Parathyroid adenoma (tissue), 2 donors: ENCODE data around the gene ASTN2.

Experiments
- H2AFZ ChIP-seq: fragments of 300-600 bp; sonication (generic); one replicate; pipeline ENCODE4 v1.7.0; 2017; ENCODE audit warnings: antibody characterized with exemption, mild to moderate bottlenecking
- H3K27ac ChIP-seq: fragments of 300-600 bp; sonication (generic); one replicate; pipeline ENCODE4 v1.7.0; 2017
- H3K27me3 ChIP-seq: fragments of 300-600 bp; sonication (generic); one replicate; pipeline ENCODE4 v1.7.0; 2017; ENCODE audit warnings: low read length; ENCODE audit not compliant: control insufficient read depth, insufficient read depth
- H3K36me3 ChIP-seq: fragments of 300-600 bp; sonication (generic); one replicate; pipeline ENCODE4 v1.7.0; 2017; ENCODE audit warnings: low read length; ENCODE audit not compliant: control insufficient read depth, insufficient read depth
- H3K4me1 ChIP-seq: fragments of 300-600 bp; sonication (generic); one replicate; pipeline ENCODE4 v1.7.0; 2017; ENCODE audit warnings: control low read depth
- H3K4me2 ChIP-seq: fragments of 300-600 bp; sonication (generic); one replicate; pipeline ENCODE4 v1.7.0; 2017; ENCODE audit warnings: low read length
- H3K4me3 ChIP-seq: fragments of 300-600 bp; sonication (generic); one replicate; pipeline ENCODE4 v1.7.0; 2017; ENCODE audit warnings: low read depth, low read length
- H3K79me2 ChIP-seq: fragments of 300-600 bp; sonication (generic); one replicate; pipeline ENCODE4 v1.7.0; 2017; ENCODE audit warnings: control low read depth
- H3K9ac ChIP-seq: fragments of 300-600 bp; sonication (generic); one replicate; pipeline ENCODE4 v1.7.0; 2017; ENCODE audit warnings: mild to moderate bottlenecking
- H3K9me3 ChIP-seq: fragments of 300-600 bp; sonication (generic); one replicate; pipeline ENCODE4 v1.7.0; 2017; ENCODE audit warnings: low read length; ENCODE audit not compliant: control insufficient read depth
- TF ChIP-seq, protein P1 (sequence below): fragments of 300-600 bp; sonication (generic); IDR thresholded peaks from one replicate; pipeline ENCODE4 v1.7.0; 2017; ENCODE audit warnings: antibody characterized with exemption, mild to moderate bottlenecking
- donor health status: primary hyperparathyroidism.

The ASTN2 gene

DNA sequence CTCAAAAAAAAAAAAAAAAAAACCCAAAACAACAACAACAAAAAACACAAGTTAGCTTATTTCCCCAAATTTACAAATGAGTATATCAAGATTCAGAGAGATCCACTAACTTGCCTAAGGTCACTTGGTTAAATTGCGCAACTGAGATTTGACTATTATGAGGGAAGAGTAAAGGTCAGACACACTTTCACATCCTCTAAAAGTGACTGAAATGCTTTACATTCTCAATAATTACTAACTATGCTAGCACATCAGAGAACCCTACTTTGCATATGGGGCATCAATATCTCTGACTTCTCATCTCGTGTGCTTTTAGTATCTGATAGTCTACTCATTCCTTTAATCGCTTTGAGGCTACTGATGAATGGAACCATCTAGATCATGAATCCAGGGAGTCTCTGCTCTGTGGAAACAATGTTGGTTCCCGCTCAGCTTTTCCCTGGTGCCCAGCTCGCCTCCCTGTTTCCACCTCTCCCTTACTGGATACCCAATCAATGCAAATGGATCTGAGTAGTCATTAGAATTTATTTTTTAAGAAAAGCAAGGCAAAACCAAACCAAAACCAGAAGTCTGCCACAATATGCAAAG lies 909.9 kb downstream of the ASTN2 start:
- no peaks in the 10 kb centered on the region for H3K36me3 ChIP-seq

DNA sequence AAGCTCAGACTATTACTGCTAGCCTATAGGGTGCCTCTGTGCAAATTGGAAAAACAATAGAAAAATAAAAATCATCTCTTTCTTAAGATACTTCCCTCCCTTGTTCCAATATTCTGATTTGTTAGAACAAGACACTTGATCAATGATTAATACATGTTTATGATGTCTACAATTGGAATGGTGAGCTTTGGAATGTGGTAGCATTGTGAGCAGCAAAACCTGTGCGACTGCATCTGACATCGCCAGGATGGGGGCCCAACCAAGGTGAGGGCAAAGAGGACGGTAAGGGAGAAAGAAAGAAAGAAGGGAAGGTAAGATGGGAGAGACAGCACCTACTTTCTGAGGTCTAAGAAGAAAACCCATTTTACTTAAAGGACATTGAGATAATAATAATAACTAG lies 910.8 kb downstream of the ASTN2 start:
- Histone ChIP-seq H3K9ac (no peak overlapping the region), H3K27me3 (no peaks in the 10 kb centered on the region)

More for the DNA sequence above, 909.9 kb downstream of the ASTN2 start:
- TF ChIP-seq, protein P1, sequence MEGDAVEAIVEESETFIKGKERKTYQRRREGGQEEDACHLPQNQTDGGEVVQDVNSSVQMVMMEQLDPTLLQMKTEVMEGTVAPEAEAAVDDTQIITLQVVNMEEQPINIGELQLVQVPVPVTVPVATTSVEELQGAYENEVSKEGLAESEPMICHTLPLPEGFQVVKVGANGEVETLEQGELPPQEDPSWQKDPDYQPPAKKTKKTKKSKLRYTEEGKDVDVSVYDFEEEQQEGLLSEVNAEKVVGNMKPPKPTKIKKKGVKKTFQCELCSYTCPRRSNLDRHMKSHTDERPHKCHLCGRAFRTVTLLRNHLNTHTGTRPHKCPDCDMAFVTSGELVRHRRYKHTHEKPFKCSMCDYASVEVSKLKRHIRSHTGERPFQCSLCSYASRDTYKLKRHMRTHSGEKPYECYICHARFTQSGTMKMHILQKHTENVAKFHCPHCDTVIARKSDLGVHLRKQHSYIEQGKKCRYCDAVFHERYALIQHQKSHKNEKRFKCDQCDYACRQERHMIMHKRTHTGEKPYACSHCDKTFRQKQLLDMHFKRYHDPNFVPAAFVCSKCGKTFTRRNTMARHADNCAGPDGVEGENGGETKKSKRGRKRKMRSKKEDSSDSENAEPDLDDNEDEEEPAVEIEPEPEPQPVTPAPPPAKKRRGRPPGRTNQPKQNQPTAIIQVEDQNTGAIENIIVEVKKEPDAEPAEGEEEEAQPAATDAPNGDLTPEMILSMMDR = no peak
- Histone ChIP-seq H3K4me1 (no peaks in the 10 kb centered on the region), H3K4me2 (no peak overlapping the region), H3K9me3 (no peaks in the 10 kb centered on the region), H2AFZ (no peak overlapping the region), H3K79me2 (no peaks in the 10 kb centered on the region), H3K9ac (no peak overlapping the region), H3K27ac (no peak overlapping the region), H3K4me3 (no peak overlapping the region), H3K27me3 (no peaks in the 10 kb centered on the region)

DNA sequence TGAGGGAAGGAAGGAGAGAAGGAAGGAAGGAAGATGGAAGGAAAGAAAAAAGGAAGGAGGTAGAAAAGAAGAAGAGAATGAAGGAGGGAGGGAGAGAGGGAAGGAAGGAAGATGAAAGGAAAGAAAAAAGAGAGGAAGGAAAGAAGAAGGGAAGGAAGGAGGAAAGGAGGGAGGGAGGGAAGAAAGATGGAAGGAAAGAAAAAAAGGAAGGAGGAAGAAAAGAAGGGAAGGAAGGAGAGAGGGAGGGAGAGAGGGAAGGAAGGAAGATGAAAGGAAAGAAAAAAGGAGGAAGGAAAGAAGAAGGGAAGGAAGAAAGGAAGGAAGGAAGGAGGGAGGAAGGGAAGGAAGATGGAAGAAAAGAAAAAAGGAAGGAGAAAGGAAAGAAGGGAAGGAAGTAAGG lies 912.1 kb downstream of the ASTN2 start:
- Histone ChIP-seq H3K9ac (no peak overlapping the region), H3K27me3 (no peaks in the 10 kb centered on the region), H3K27ac (no peak overlapping the region), H2AFZ (no peak overlapping the region), H3K36me3 (no peaks in the 10 kb centered on the region), H3K9me3 (no peaks in the 10 kb centered on the region), H3K4me1 (no peaks in the 10 kb centered on the region), H3K4me3 (no peak overlapping the region), H3K4me2 (no peak overlapping the region), H3K79me2 (no peaks in the 10 kb centered on the region)
- TF ChIP-seq, protein P1 = no peak

More for the DNA sequence above, 910.8 kb downstream of the ASTN2 start:
- Histone ChIP-seq H3K4me3 (no peak overlapping the region), H3K9me3 (no peaks in the 10 kb centered on the region), H3K4me1 (no peaks in the 10 kb centered on the region), H3K79me2 (no peaks in the 10 kb centered on the region), H3K4me2 (no peak overlapping the region), H3K36me3 (no peaks in the 10 kb centered on the region), H2AFZ (no peak overlapping the region), H3K27ac (no peak overlapping the region)
- TF ChIP-seq, protein P1 = no peak

DNA sequence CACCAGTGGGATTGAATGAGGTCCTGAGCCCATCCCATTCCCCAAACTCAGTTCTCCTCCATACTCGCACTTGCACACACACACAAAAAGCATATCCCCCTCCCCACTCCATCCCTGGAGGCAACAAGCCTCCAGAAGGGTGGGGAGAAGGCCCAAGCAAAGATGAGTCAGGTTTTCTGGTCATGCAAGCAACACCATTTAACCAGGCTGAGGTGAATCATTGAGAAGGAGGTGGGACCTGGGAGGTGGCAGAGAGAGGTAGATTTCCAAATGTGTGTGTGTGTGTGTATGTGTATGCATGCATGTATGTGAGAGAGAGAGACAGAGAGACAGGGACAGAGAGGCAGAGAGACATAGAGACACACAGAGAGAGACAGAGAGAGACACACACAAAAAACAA lies 913.0 kb downstream of the ASTN2 start:
- Histone ChIP-seq H3K9me3 (no peaks in the 10 kb centered on the region), H3K79me2 (no peaks in the 10 kb centered on the region), H3K27ac (no peak overlapping the region), H3K4me2 (no peak overlapping the region), H2AFZ (no peak overlapping the region), H3K36me3 (no peaks in the 10 kb centered on the region), H3K4me3 (no peak overlapping the region), H3K27me3 (no peaks in the 10 kb centered on the region), H3K4me1 (no peaks in the 10 kb centered on the region), H3K9ac (no peak overlapping the region)
- TF ChIP-seq, protein P1 = no peak
